ENCODE measurements around the gene KIF13A. TPM values are rescaled to one million over a fixed set of nuclear protein-coding genes. Genes with fewer than 3 reads are reported as not detected.

KIF13A gene
- total RNA-seq, 4 donors from 2014 or later: 14.9 to 66.9 (median 37.3) TPM

GRCh38 chr6:17835784-17836183 is 151.7 kb downstream of the KIF13A start:
- H3K36me3 ChIP-seq: no peaks in the 10 kb centered on the region

GRCh38 chr6:17831135-17831534 is 156.3 kb downstream of the KIF13A start:
- no peak for TF ChIP-seq CTCF (IDR thresholded peaks at IDR 0.05)
- no peak for TF ChIP-seq POLR2A (IDR thresholded peaks at IDR 0.05)
- no peak overlapping the region for H3K27ac ChIP-seq
- DNase-seq: no peak
- no peaks in the 10 kb centered on the region for H3K9me3 ChIP-seq
- intact Hi-C loops (cut with DNase I; ENCODE audit: low total_unique reads): no loop called here
- H3K27me3 ChIP-seq: no peaks in the 10 kb centered on the region
- H3K4me3 ChIP-seq: no peak overlapping the region
- no peaks in the 10 kb centered on the region for H3K4me1 ChIP-seq
- no peaks in the 10 kb centered on the region for H3K36me3 ChIP-seq

More at GRCh38 chr6:17835784-17836183, 151.7 kb downstream of the KIF13A start:
- Histone ChIP-seq H3K9me3 (no peaks in the 10 kb centered on the region), H3K27me3 (no peaks in the 10 kb centered on the region), H3K4me3 (no peak overlapping the region), H3K27ac (no peak overlapping the region), H3K4me1 (no peaks in the 10 kb centered on the region)
- intact Hi-C loops (cut with DNase I; ENCODE audit: low total_unique reads): no loop called here
- TF ChIP-seq POLR2A (IDR thresholded peaks at IDR 0.05) (no peak), CTCF (IDR thresholded peaks at IDR 0.05) (no peak)
- DNase-seq: no peak

GRCh38 chr6:17829905-17830304 is 157.5 kb downstream of the KIF13A start:
- Histone ChIP-seq H3K9me3 (no peaks in the 10 kb centered on the region), H3K4me1 (no peaks in the 10 kb centered on the region), H3K27ac (no peak overlapping the region), H3K36me3 (no peaks in the 10 kb centered on the region), H3K4me3 (no peak overlapping the region), H3K27me3 (no peaks in the 10 kb centered on the region)
- DNase-seq: no peak
- intact Hi-C loops (cut with DNase I; ENCODE audit: low total_unique reads): no loop called here
- no peak for TF ChIP-seq POLR2A (IDR thresholded peaks at IDR 0.05)
- no peak for TF ChIP-seq CTCF (IDR thresholded peaks at IDR 0.05)

- Histone ChIP-seq H3K27me3 (no peaks in the 10 kb centered on the region), H3K4me3 (no peak overlapping the region), H3K4me1 (no peaks in the 10 kb centered on the region), H3K9me3 (no peaks in the 10 kb centered on the region), H3K27ac (no peak overlapping the region), H3K36me3 (no peaks in the 10 kb centered on the region)
- intact Hi-C loops (cut with DNase I; ENCODE audit: low total_unique reads): no loop called here
- DNase-seq: no peak
- TF ChIP-seq CTCF (IDR thresholded peaks at IDR 0.05): no peak
- TF ChIP-seq POLR2A (IDR thresholded peaks at IDR 0.05): no peak
Observed at GRCh38 chr6:17828149-17828548, 159.3 kb downstream of the KIF13A start.

GRCh38 chr6:17826301-17826700 is 161.1 kb downstream of the KIF13A start:
- Histone ChIP-seq H3K27me3 (no peaks in the 10 kb centered on the region), H3K4me3 (no peak overlapping the region), H3K36me3 (no peaks in the 10 kb centered on the region), H3K4me1 (no peaks in the 10 kb centered on the region), H3K9me3 (no peaks in the 10 kb centered on the region), H3K27ac (no peak overlapping the region)
- TF ChIP-seq POLR2A (IDR thresholded peaks at IDR 0.05) (no peak), CTCF (IDR thresholded peaks at IDR 0.05) (no peak)
- no peak for DNase-seq
- intact Hi-C loops (cut with DNase I; ENCODE audit: low total_unique reads): no loop called here
